ENCODE results near the gene MKLN1.

The MKLN1 gene

DNA sequence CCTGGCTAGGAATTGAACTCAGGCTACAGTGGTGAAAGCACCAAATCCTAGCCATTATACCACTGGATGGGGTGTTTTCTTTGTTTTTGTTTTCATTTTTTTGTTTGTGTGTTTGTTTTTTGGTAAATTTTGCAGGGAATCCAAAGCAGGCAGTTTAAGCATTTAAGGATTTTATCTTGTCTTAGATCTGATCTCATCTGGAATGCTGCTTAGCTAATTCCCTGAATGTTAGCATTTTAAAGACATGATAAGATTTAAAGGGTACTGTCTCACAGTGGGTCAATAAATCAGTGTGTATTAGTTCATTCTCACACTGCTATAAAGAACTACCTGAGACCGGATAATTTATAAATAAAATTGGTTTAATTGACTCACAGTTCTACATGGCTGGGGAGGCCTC, 5.6 kb upstream of the MKLN1 start:
- ATAC-seq: no peak
- TF ChIP-seq TCF4 (CRISPR knock-in tag; IDR thresholded peaks at IDR 0.05; ENCODE audit: borderline replicate concordance) (no peak), ZNF8 (CRISPR knock-in tag; IDR thresholded peaks at IDR 0.05) (no peak), ZNF565 (CRISPR knock-in tag; conservative IDR thresholded peaks at IDR 0.05; ENCODE audit: low read depth) (no peak), ZFP30 (CRISPR knock-in tag; IDR thresholded peaks at IDR 0.05) (no peak)

- no peak for ATAC-seq
- TF ChIP-seq CSDC2 (CRISPR knock-in tag; IDR thresholded peaks at IDR 0.05): no peak
- no peak for TF ChIP-seq PATZ1 (CRISPR knock-in tag; IDR thresholded peaks at IDR 0.05; ENCODE audit: borderline replicate concordance)
- TF ChIP-seq ZFP30 (CRISPR knock-in tag; IDR thresholded peaks at IDR 0.05): no peak
- no peak for TF ChIP-seq ZFP3 (CRISPR knock-in tag; IDR thresholded peaks at IDR 0.05)
- no peak for TF ChIP-seq GLIS3 (CRISPR knock-in tag; IDR thresholded peaks at IDR 0.05)
- TF ChIP-seq OSR1 (CRISPR knock-in tag; IDR thresholded peaks at IDR 0.05): no peak
- TF ChIP-seq TSHZ2 (CRISPR knock-in tag; IDR thresholded peaks at IDR 0.05): no peak
- TF ChIP-seq ZNF565 (CRISPR knock-in tag; conservative IDR thresholded peaks at IDR 0.05; ENCODE audit: low read depth): no peak
- no peak for TF ChIP-seq SNAI2 (CRISPR knock-in tag; IDR thresholded peaks at IDR 0.05)
- TF ChIP-seq, protein P1, sequence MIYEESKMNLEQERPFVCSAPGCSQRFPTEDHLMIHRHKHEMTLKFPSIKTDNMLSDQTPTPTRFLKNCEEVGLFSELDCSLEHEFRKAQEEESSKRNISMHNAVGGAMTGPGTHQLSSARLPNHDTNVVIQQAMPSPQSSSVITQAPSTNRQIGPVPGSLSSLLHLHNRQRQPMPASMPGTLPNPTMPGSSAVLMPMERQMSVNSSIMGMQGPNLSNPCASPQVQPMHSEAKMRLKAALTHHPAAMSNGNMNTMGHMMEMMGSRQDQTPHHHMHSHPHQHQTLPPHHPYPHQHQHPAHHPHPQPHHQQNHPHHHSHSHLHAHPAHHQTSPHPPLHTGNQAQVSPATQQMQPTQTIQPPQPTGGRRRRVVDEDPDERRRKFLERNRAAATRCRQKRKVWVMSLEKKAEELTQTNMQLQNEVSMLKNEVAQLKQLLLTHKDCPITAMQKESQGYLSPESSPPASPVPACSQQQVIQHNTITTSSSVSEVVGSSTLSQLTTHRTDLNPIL (CRISPR knock-in tag; IDR thresholded peaks at IDR 0.05; ENCODE audit: low read depth): no peak
- no peak for TF ChIP-seq RARB (CRISPR knock-in tag; IDR thresholded peaks at IDR 0.05)
- TF ChIP-seq ARNTL (CRISPR knock-in tag; IDR thresholded peaks at IDR 0.05; ENCODE audit: borderline replicate concordance, low read depth): no peak
- TF ChIP-seq BACH2 (CRISPR knock-in tag; IDR thresholded peaks at IDR 0.05; ENCODE audit: borderline replicate concordance): no peak
- no peak for TF ChIP-seq ZNF8 (CRISPR knock-in tag; IDR thresholded peaks at IDR 0.05)
Measured at GRCh38 chr7:131322861-131323260, 4.8 kb upstream of the MKLN1 start.

DNA sequence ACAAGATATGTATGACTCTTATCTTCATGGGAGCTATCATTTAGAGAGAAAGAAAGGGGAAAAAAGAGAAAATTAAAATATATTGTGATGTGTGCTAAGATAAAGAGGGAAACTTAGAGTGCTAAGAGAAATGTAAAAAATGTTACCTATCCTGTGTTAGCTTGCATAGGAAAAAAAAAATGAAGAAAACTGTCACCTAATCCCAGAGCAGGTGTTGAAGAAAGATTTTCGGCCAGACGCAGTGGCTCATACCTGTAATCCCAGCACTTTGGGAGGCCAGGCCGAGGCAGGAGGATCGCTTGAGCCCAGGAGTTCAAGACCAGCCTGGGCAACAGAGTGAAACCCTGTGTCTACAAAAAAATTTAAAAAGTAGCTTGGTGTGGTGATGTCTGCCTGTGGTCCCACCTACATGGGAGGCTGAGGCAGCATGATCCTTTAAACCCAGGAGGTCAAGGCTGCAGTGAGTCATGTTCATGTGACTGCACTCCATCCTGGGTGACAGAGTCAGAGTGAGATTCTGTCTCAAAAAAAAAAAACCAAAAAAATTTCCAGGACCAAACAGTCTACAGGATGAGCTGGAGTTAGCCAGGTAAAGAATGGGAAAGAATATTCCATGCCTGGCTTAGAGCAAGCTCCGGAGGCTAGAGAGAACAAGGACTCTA, 2.4 kb upstream of the MKLN1 start:
- no peak for ATAC-seq
- TF ChIP-seq ZNF8 (CRISPR knock-in tag; IDR thresholded peaks at IDR 0.05) (no peak), OSR1 (CRISPR knock-in tag; IDR thresholded peaks at IDR 0.05) (no peak), ZNF70 (CRISPR knock-in tag; IDR thresholded peaks at IDR 0.05) (no peak), PATZ1 (CRISPR knock-in tag; IDR thresholded peaks at IDR 0.05; ENCODE audit: borderline replicate concordance) (no peak), BACH2 (CRISPR knock-in tag; IDR thresholded peaks at IDR 0.05; ENCODE audit: borderline replicate concordance) (no peak), CSDC2 (CRISPR knock-in tag; IDR thresholded peaks at IDR 0.05) (no peak), TOX (CRISPR knock-in tag; IDR thresholded peaks at IDR 0.05; ENCODE audit: borderline replicate concordance) (no peak), TSHZ2 (CRISPR knock-in tag; IDR thresholded peaks at IDR 0.05) (no peak), CSRNP3 (CRISPR knock-in tag; IDR thresholded peaks at IDR 0.05) (no peak), ISL1 (CRISPR knock-in tag; IDR thresholded peaks at IDR 0.05) (no peak), ARNTL (CRISPR knock-in tag; IDR thresholded peaks at IDR 0.05; ENCODE audit: borderline replicate concordance, low read depth) (no peak), TCF4 (CRISPR knock-in tag; IDR thresholded peaks at IDR 0.05; ENCODE audit: borderline replicate concordance) (no peak), ESRRG (CRISPR knock-in tag; IDR thresholded peaks at IDR 0.05) (no peak), ZFP3 (CRISPR knock-in tag; IDR thresholded peaks at IDR 0.05) (no peak)

All from SK-N-SH treated with all-trans-retinoic acid at 6 μM for 48 hours (cell line).